DMS153 (cell line): ENCODE data around the gene GPR31.
"Not testable (repeated sequence)": the region's sequence is repeated elsewhere in the genome, so short reads cannot be mapped to it uniquely, and the experiment has no call there.

ENCODE experiments used
- DNase-seq: peaks from one replicate; lab custom pipeline; 2025; lab: John Stamatoyannopoulos, UW

The GPR31 gene

GRCh38 chr6:167157863-167158262, at the start of gene GPR31:
GPR31 (minus strand) TSS chr6:167157980; CDS start chr6:167157831, 149 bp downstream.
- DNase-seq, result no peak

GRCh38 chr6:167207527-167207926, 49.7 kb upstream of the GPR31 start:
- no peak for DNase-seq

- DNase-seq, result not testable (repeated sequence)
Observed at GRCh38 chr6:167205316-167205715, 47.5 kb upstream of the GPR31 start.

- DNase-seq, result peak; percentile 56
Observed at GRCh38 chr6:167204059-167204348, 46.2 kb upstream of the GPR31 start.

GRCh38 chr6:167203261-167204058, 45.7 kb upstream of the GPR31 start:
- not testable (repeated sequence) for DNase-seq

GRCh38 chr6:167202613-167203012, 44.8 kb upstream of the GPR31 start:
- DNase-seq, result not testable (repeated sequence)

- DNase-seq, result no peak
Observed at GRCh38 chr6:167200806-167201205, 43.0 kb upstream of the GPR31 start.

GRCh38 chr6:167195941-167196610, 38.3 kb upstream of the GPR31 start:
- not testable (repeated sequence) for DNase-seq

GRCh38 chr6:167193515-167194125, 35.8 kb upstream of the GPR31 start:
- not testable (repeated sequence) for DNase-seq

GRCh38 chr6:167191043-167191583, 33.3 kb upstream of the GPR31 start:
- DNase-seq, result not testable (repeated sequence)

GRCh38 chr6:167187275-167187674, 29.5 kb upstream of the GPR31 start:
- not testable (repeated sequence) for DNase-seq

GRCh38 chr6:167185101-167185500, 27.3 kb upstream of the GPR31 start:
- not testable (repeated sequence) for DNase-seq

- not testable (repeated sequence) for DNase-seq
Observed at GRCh38 chr6:167182913-167183314, 25.1 kb upstream of the GPR31 start.

GRCh38 chr6:167181351-167181750, 23.6 kb upstream of the GPR31 start:
- DNase-seq, result not testable (repeated sequence)

- not testable (repeated sequence) for DNase-seq
Observed at GRCh38 chr6:167180086-167180485, 22.3 kb upstream of the GPR31 start.

- DNase-seq, result not testable (repeated sequence)
Observed at GRCh38 chr6:167178896-167179655, 21.3 kb upstream of the GPR31 start.

- DNase-seq, result not testable (repeated sequence)
Observed at GRCh38 chr6:167177271-167177670, 19.5 kb upstream of the GPR31 start.

GRCh38 chr6:167172011-167172410, 14.2 kb upstream of the GPR31 start:
- DNase-seq, result not testable (repeated sequence)

- not testable (repeated sequence) for DNase-seq
Observed at GRCh38 chr6:167171300-167171699, 13.5 kb upstream of the GPR31 start.

- DNase-seq, result not testable (repeated sequence)
Observed at GRCh38 chr6:167169867-167170266, 12.1 kb upstream of the GPR31 start.

- not testable (repeated sequence) for DNase-seq
Observed at GRCh38 chr6:167168296-167168695, 10.5 kb upstream of the GPR31 start.

- DNase-seq, result not testable (repeated sequence)
Observed at GRCh38 chr6:167167699-167168098, 9.9 kb upstream of the GPR31 start.
